Loucy (cell line): ENCODE measurements around the gene MBNL2.

Experiments used
- H2AFZ ChIP-seq: fragments of 200-600 bp; sonication (generic); 2 replicates; pipeline ENCODE4 v1.6.0; 2016; ENCODE audit warnings: antibody characterized with exemption, mild to moderate bottlenecking, low read length, moderate library complexity
- H3F3A ChIP-seq: fragments of 200-600 bp; 2 replicates; pipeline ENCODE4 v1.6.0; 2016; ENCODE audit warnings: antibody characterized with exemption, low read depth, mild to moderate bottlenecking
- H3K27me3 ChIP-seq: fragments of 200-600 bp; sonication (generic); 2 replicates; pipeline ENCODE4 v1.6.1; 2014; ENCODE audit warnings: low read length, mild to moderate bottlenecking; ENCODE audit not compliant: insufficient read depth, poor library complexity, severe bottlenecking
- H3K36me3 ChIP-seq: fragments of 200-600 bp; sonication (generic); 2 replicates; pipeline ENCODE4 v1.6.1; 2016; ENCODE audit warnings: low read length; ENCODE audit not compliant: insufficient read depth
- H3K4me1 ChIP-seq: fragments of 200-600 bp; sonication (generic); 2 replicates; pipeline ENCODE4 v1.5.1; 2014; ENCODE audit warnings: low read length, mild to moderate bottlenecking; ENCODE audit not compliant: insufficient read depth, poor library complexity, severe bottlenecking
- H3K4me2 ChIP-seq: fragments of 200-600 bp; sonication (generic); 2 replicates; pipeline ENCODE4 v1.6.0; 2014; ENCODE audit warnings: antibody characterized with exemption, low read length, low read depth, mild to moderate bottlenecking; ENCODE audit not compliant: poor library complexity, severe bottlenecking
- H3K4me3 ChIP-seq: fragments of 200-600 bp; sonication (generic); 2 replicates; pipeline ENCODE4 v1.5.1; 2014; ENCODE audit warnings: low read length, mild to moderate bottlenecking, mixed read lengths; ENCODE audit not compliant: poor library complexity, severe bottlenecking
- H3K79me2 ChIP-seq: fragments of 200-600 bp; sonication (generic); 2 replicates; pipeline ENCODE4 v1.6.1; 2014; ENCODE audit warnings: low read length; ENCODE audit not compliant: insufficient read depth
- H3K9ac ChIP-seq: fragments of 200-600 bp; sonication (generic); 2 replicates; pipeline ENCODE4 v1.6.0; 2014; ENCODE audit warnings: mild to moderate bottlenecking, low read depth, low read length, moderate library complexity; ENCODE audit not compliant: poor library complexity, severe bottlenecking
- H3K9me2 ChIP-seq: fragments of 200-600 bp; sonication (generic); replicated peaks from 2 replicates; pipeline ENCODE4 v1.6.1; 2016; ENCODE audit warnings: low read depth, low read length, mixed read lengths
- H3K9me3 ChIP-seq: fragments of 200-600 bp; sonication (generic); 2 replicates; pipeline ENCODE4 v1.6.1; 2014; ENCODE audit warnings: mild to moderate bottlenecking, antibody characterized with exemption, low read length, low read depth; ENCODE audit not compliant: insufficient read depth
- H4K20me1 ChIP-seq: fragments of 200-600 bp; sonication (generic); 2 replicates; pipeline ENCODE4 v1.6.0; 2014; ENCODE audit warnings: antibody characterized with exemption, low read length, mild to moderate bottlenecking; ENCODE audit not compliant: insufficient read depth, poor library complexity, severe bottlenecking
- CTCF ChIP-seq: fragments of 200-600 bp; sonication (generic); conservative IDR thresholded peaks from 2 replicates; pipeline ENCODE4 v1.5.1; 2014; ENCODE audit warnings: mild to moderate bottlenecking, antibody characterized with exemption, low read length
- EZH2phosphoT487 ChIP-seq: fragments of 200-600 bp; IDR thresholded peaks from 2 replicates; pipeline ENCODE4 v1.6.1; 2018; ENCODE audit warnings: antibody characterized with exemption, mild to moderate bottlenecking, moderate library complexity, borderline replicate concordance

MBNL2 gene

GRCh38 chr13:97385854-97386253 lies 163.7 kb downstream of the MBNL2 start:
- H4K20me1 ChIP-seq = no peaks in the 10 kb centered on the region
- H3K9me2 ChIP-seq = no peaks in the 10 kb centered on the region
- no peaks in the 10 kb centered on the region for H3K36me3 ChIP-seq
- H3K4me2 ChIP-seq = no peak overlapping the region
- no peak overlapping the region for H3K4me3 ChIP-seq
- H3K27me3 ChIP-seq = no peaks in the 10 kb centered on the region
- no peaks in the 10 kb centered on the region for H3K79me2 ChIP-seq
- TF ChIP-seq EZH2phosphoT487 = no peak
- no peak for TF ChIP-seq CTCF
- no peak overlapping the region for H2AFZ ChIP-seq
- H3K9ac ChIP-seq = no peak overlapping the region
- no peaks in the 10 kb centered on the region for H3F3A ChIP-seq
- peaks cover 18% of the 10 kb centered on the region for H3K4me1 ChIP-seq
- no peaks in the 10 kb centered on the region for H3K9me3 ChIP-seq

GRCh38 chr13:97386801-97387484 lies 164.8 kb downstream of the MBNL2 start:
- no peak for TF ChIP-seq CTCF
- no peak for TF ChIP-seq EZH2phosphoT487
- H3K4me3 ChIP-seq = no peak overlapping the region
- H4K20me1 ChIP-seq = no peaks in the 10 kb centered on the region
- H3K9me2 ChIP-seq = no peaks in the 10 kb centered on the region
- H3K9ac ChIP-seq = no peak overlapping the region
- H3F3A ChIP-seq = no peaks in the 10 kb centered on the region
- no peaks in the 10 kb centered on the region for H3K9me3 ChIP-seq
- H3K4me2 ChIP-seq = peak overlapping the region; percentile 23
- H3K27me3 ChIP-seq = no peaks in the 10 kb centered on the region
- H3K79me2 ChIP-seq = no peaks in the 10 kb centered on the region
- no peak overlapping the region for H2AFZ ChIP-seq
- no peaks in the 10 kb centered on the region for H3K36me3 ChIP-seq
- peaks cover 18% of the 10 kb centered on the region for H3K4me1 ChIP-seq

GRCh38 chr13:97387485-97387839 lies 165.3 kb downstream of the MBNL2 start:
- H3K36me3 ChIP-seq = no peaks in the 10 kb centered on the region
- no peak overlapping the region for H2AFZ ChIP-seq
- TF ChIP-seq CTCF (no peak), EZH2phosphoT487 (no peak)
- no peak overlapping the region for H3K9ac ChIP-seq
- H3F3A ChIP-seq = no peaks in the 10 kb centered on the region
- H3K4me2 ChIP-seq = peak overlapping the region; percentile 23
- H3K27me3 ChIP-seq = no peaks in the 10 kb centered on the region
- no peak overlapping the region for H3K4me3 ChIP-seq
- H3K79me2 ChIP-seq = no peaks in the 10 kb centered on the region
- peaks cover 18% of the 10 kb centered on the region for H3K4me1 ChIP-seq
- no peaks in the 10 kb centered on the region for H3K9me3 ChIP-seq
- H4K20me1 ChIP-seq = no peaks in the 10 kb centered on the region
- H3K9me2 ChIP-seq = no peaks in the 10 kb centered on the region
